ENCODE measurements around the gene FARSA.

- TF ChIP-seq CTCF (IDR thresholded peaks at IDR 0.05), result no peak
- TF ChIP-seq POLR2A (IDR thresholded peaks at IDR 0.05), result no peak
Measured at GRCh38 chr19:12940897-12941296, 7.4 kb upstream of the FARSA start.
